GM19467 (cell line): Measurements from ENCODE around the gene CNKSR3.
A peak's percentile ranks its signal among the peaks of the same experiment; 100 is the strongest.

ENCODE experiments used
- ATAC-seq: cut with Tn5 transposase; IDR thresholded peaks from one replicate; pipeline ENCODE4 v1.9.1; 2021; ENCODE audit warnings: mild to moderate bottlenecking, moderate library complexity; ENCODE audit not compliant: unreplicated experiment

Gene CNKSR3

GRCh38 chr6:154428897-154429296, 81.6 kb downstream of the CNKSR3 start:
- ATAC-seq = no peak

DNA sequence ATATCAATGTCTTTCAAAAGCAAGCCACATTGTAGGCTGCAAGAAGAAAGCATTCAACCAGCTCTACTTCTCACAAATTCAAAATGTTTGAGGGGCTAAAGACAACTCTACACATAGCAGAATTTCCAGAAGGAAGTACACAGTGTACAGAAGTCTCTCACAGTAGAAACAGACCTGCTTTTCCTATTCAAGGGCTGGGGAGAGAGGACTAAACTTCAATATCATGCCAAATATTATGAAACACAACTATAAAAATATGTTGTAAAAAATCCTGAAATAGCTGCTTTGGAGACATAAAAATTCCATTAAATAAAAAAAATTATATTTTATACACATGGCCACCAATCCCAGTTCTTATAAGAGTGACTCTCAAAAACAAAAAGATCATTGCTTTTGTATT, 83.0 kb downstream of the CNKSR3 start:
- ATAC-seq = no peak

GRCh38 chr6:154426997-154427396, 83.5 kb downstream of the CNKSR3 start:
- no peak for ATAC-seq

DNA sequence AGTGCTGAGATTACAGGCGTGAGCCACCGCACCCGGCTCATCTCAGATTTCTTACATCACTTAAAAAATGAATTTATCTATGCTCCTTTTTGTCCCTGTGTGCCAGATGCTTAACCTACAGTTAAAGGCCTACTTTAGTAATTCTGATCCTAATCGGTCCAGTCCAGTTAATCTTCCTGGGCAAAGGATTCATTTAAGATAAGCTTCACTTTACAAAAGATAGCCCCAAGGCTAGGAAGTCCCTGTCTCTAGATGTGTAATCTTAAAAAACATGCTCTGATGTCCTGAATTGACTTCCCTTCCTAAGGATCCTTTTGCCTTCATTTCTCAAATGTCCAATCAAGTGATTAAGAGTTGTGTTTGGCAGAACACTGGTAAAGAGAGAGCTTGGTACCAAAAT, 85.5 kb downstream of the CNKSR3 start:
- ATAC-seq = no peak

DNA sequence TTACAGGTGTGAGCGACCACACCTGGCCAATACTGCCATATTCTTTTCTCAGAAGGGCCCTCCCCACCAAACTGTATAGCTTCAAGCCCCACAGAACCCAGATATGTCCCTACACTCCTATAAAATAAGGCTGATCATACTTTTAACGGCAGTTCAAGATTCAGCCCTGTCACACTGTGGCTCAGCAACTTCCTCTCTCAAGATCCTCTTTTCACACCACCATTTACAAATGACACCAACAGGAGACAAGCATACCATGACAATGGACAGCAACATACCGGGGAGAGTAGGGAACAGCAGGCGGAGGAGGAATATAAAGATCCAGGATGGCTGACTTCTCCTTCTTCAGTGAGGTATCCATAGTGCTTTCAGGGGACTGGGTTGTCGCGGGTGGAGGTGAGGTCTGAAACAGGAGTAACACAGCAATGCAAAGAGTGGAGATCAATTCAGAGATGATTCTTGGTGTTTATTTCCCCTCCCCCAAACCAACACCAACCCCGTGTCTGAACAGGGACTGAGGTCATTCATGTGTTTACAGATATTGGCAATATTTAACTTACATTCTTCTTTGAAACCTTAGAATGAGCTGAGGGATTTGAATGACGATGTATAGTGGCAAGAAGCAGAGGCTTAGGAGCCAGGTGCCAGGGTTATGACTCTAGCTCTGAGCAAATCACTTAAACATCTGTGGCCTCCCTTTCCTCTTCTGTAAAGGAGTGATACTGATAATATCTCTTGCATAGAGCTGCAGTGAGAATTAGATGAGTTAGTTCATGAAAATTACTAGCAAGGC, 96.3 kb downstream of the CNKSR3 start:
- peak; percentile 77 for ATAC-seq

- no peak for ATAC-seq
These were observed 98.2 kb downstream of the CNKSR3 start for GRCh38 chr6:154412106-154412820.

DNA sequence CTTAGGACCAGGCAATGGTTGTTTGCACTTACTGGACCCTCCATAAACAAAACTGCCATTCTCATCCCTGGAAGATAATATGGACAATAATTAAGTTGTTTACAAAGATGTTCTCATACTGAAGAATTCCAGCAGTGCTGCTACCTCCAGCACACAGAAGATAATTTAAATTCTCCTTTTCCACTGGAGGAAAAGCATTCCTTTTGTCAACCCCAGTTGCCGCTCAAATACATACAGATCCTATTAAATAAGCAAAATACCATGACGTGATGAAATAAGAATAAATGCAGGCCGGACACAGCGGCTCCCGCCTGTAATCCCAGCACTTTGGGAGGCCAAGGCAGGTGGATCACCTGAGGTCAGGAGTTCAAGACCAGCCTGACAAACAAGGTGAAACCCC, 99.4 kb downstream of the CNKSR3 start:
- no peak for ATAC-seq

GRCh38 chr6:154410619-154411072, 99.8 kb downstream of the CNKSR3 start:
- ATAC-seq = no peak

DNA sequence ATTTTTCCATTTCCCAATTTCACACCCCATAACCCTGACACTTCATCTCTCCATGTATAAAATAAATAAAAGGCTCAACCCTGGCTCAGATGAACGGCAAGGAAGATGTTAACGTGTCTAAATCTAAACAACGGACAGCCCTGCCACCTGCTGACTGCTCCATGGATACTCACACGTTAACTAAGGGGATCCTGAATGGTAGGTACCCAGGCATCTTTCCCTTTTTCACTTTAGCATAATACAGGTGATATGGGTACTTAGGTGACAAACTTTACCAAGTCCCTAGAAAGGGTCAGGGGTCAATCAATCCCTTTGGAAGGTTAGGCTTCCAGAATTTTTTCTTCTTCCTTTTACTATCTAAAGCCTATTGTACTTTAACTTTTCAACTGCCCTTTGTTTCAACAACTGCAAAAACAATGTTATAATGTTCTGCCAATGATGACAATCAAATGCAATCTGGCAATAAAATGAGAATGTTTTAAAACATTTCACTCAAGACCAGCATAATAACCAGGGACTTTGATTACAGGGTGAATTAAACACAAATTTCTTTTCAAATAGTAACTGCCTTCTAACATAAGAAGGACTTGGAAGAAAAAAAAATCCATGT, 101.5 kb downstream of the CNKSR3 start:
- ATAC-seq = no peak

GRCh38 chr6:154407440-154407839, 103.0 kb downstream of the CNKSR3 start:
- no peak for ATAC-seq

- no peak for ATAC-seq
These were observed 103.6 kb downstream of the CNKSR3 start for GRCh38 chr6:154406869-154407268.

DNA sequence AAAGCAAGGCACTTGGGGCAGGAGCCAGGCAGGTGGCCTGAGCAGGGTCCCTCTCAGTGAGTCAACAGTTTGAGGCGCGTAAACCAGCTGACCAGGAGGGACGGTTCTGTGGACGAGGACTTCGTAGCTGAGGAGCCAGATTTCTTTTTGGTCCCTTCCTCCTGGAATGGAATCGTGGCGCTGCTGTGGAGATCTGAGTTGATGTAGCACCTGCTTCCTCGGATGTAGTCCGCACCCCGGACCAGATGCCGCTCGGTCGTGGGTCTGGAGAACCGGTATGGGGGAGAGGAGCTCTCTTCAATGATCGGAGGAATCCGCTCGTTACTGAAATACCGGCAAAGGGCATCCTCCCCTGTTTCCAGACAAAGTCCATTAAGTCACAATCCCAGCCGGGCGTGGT, 104.2 kb downstream of the CNKSR3 start:
- no peak for ATAC-seq

GRCh38 chr6:154404791-154405400, 105.6 kb downstream of the CNKSR3 start:
- ATAC-seq = no peak

DNA sequence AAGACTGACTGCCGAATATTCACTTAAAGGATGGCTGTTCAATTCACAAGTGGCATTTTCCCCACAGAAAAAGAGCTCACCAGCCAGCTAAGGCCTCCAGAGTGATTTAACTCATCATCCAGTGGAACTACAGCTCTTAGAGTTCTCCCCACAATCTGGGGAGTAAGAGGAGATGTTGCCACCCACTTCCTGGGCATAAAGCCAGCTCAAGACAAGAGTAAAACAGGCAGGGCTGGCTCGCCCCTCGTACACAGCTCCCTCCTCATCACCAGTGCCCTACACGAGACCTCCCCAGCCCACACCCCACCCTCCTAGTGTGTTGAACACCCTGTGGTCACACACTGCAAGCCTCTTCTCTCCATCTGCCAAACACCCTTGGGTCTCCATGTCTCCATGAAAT, 106.7 kb downstream of the CNKSR3 start:
- no peak for ATAC-seq

DNA sequence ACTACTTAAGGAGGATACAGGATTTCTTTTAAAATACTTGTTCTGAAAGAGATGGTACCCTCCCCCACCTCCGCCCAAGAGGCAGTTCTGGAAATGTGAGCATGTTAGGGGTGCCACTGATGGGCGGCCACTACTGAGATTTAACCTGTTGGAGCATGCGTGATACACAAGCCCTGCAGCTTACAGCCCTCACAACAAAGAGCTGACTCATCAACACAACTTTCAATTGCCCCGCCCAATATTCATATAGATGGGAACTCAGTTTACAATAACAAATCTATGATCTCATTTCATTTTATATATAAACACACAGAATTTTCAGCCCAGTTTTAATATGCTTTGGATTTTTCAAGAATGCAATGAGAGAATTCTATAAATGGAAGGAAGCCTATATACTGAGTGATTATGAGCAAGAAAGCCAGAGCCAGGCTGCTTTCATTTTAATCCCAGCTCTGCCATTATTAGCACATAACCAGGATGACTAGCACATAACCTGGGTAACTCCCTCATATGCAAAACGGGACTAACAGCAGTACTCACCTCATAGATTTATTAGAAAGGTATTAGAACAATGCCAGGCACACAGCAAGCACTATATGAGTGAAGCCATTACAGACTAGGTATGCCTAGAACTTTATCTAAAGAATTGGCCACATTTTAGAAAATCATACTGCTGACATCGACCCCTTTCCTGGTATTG, 108.3 kb downstream of the CNKSR3 start:
- ATAC-seq = no peak

DNA sequence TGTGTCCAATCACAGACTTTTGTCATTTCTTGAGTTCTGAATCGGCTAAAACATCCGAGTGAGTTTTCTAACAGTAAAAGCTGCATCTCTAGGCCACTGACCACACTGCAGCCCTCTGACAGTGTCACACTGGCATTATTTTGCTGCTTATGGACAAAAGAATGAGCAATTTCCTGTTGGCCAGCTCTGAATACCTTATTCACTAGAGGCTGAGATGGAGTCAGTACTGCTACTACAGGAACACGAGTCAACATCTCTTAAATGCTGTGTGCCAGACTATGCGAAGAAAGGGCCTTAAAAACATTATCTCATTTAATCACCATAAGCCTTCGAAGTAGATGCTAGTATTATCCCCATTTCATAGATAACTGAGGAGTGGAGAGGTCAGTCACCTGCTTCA, 111.4 kb downstream of the CNKSR3 start:
- ATAC-seq = no peak

DNA sequence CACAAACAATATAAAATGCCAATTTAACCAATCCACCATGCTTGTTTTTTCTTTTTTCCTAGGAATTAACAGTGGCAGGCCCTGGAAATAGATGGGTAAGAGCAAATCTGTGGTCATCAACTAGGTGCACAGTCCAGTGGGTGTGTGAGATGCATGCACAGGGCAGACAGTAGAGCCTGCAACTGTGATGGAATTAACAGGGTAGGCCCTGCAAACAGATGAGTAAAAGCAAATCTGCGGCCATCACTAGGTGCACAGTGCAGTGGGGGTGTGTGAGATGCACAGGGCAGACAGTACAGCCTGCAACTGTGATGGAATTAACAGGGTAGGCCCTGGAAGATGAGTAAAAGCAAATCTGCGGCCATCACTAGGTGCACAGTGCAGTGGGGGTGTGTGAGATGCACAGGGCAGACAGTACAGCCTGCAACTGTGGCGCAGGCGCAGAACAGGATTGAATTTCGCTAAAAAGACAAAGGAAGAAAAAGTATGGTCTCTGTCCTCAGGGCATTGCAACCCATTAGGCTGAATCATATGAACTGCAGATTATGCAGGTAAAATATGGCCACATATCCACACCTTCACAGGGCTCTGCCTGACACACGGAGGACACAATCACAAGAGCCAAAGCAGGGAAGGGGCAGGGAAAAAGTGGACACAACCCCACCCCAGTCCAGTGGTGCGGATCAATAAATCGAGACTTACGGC, 112.8 kb downstream of the CNKSR3 start:
- ATAC-seq = no peak

- ATAC-seq = no peak
These were observed 114.6 kb downstream of the CNKSR3 start for GRCh38 chr6:154395878-154396277.

GRCh38 chr6:154395316-154395715, 115.2 kb downstream of the CNKSR3 start:
- no peak for ATAC-seq

- no peak for ATAC-seq
These were observed 115.9 kb downstream of the CNKSR3 start for GRCh38 chr6:154394571-154394970.
